Measurements from ENCODE around the gene RBM20. TPM values are rescaled to one million over a fixed set of nuclear protein-coding genes. Genes with fewer than 3 reads are reported as not detected.

RBM20 gene
- total RNA-seq, 4 donors from 2014 or later: 7.4 to 18.4 (median 10.2) TPM

- Histone ChIP-seq H3K27ac (peak overlapping the region in 1 of 4 donors; percentile 10), H3K4me3 (no peak overlapping the region), H3K4me1 (peaks cover 3 to 9% of the 10 kb centered on the region in 2 donors), H3K27me3 (no peaks in the 10 kb centered on the region), H3K9me3 (no peaks in the 10 kb centered on the region), H3K36me3 (peaks cover 0 to 33% of the 10 kb centered on the region in 2 donors)
- DNase-seq: no peak
- in situ Hi-C loops (cut with MboI; ENCODE audit: low sequenced_read_pairs in 4 of 4): loop anchor here in 3 of 4 donors (5.0 to 10.0 kb wide), 4 partner anchors 72 to 100 kb away; partner anchors contain the start of gene PDCD4 (in 1 of the 3)
- no peak for TF ChIP-seq POLR2A (IDR thresholded peaks at IDR 0.05)
- TF ChIP-seq, protein P1, sequence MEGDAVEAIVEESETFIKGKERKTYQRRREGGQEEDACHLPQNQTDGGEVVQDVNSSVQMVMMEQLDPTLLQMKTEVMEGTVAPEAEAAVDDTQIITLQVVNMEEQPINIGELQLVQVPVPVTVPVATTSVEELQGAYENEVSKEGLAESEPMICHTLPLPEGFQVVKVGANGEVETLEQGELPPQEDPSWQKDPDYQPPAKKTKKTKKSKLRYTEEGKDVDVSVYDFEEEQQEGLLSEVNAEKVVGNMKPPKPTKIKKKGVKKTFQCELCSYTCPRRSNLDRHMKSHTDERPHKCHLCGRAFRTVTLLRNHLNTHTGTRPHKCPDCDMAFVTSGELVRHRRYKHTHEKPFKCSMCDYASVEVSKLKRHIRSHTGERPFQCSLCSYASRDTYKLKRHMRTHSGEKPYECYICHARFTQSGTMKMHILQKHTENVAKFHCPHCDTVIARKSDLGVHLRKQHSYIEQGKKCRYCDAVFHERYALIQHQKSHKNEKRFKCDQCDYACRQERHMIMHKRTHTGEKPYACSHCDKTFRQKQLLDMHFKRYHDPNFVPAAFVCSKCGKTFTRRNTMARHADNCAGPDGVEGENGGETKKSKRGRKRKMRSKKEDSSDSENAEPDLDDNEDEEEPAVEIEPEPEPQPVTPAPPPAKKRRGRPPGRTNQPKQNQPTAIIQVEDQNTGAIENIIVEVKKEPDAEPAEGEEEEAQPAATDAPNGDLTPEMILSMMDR (IDR thresholded peaks at IDR 0.05 in 4 of 5, conservative IDR thresholded peaks at IDR 0.05 in 1 of 5): no peak
- intact Hi-C loops (cut with DNase I; ENCODE audit: low total_unique reads): no loop called here
- ATAC-seq: peak; percentile 51 to 66
These were observed 158.6 kb downstream of the RBM20 start for GRCh38 chr10:110802551-110803238.

GRCh38 chr10:110803239-110803749 lies 159.2 kb downstream of the RBM20 start:
- Histone ChIP-seq H3K27me3 (no peaks in the 10 kb centered on the region), H3K4me3 (no peak overlapping the region), H3K27ac (peak overlapping the region in 1 of 4 donors; percentile 10), H3K9me3 (no peaks in the 10 kb centered on the region), H3K4me1 (peaks cover 3 to 9% of the 10 kb centered on the region in 2 donors), H3K36me3 (peaks cover 0 to 27% of the 10 kb centered on the region in 2 donors)
- DNase-seq (no peak), ATAC-seq (no peak)
- intact Hi-C loops (cut with DNase I; ENCODE audit: low total_unique reads): no loop called here
- in situ Hi-C loops (cut with MboI; ENCODE audit: low sequenced_read_pairs in 4 of 4): loop anchor here in 3 of 4 donors (5.0 to 10.0 kb wide), 4 partner anchors 72 to 99 kb away; partner anchors contain the start of gene PDCD4 (in 1 of the 3)
- no peak for TF ChIP-seq POLR2A (IDR thresholded peaks at IDR 0.05)
- TF ChIP-seq, protein P1 (IDR thresholded peaks at IDR 0.05 in 4 of 5, conservative IDR thresholded peaks at IDR 0.05 in 1 of 5): no peak

DNA sequence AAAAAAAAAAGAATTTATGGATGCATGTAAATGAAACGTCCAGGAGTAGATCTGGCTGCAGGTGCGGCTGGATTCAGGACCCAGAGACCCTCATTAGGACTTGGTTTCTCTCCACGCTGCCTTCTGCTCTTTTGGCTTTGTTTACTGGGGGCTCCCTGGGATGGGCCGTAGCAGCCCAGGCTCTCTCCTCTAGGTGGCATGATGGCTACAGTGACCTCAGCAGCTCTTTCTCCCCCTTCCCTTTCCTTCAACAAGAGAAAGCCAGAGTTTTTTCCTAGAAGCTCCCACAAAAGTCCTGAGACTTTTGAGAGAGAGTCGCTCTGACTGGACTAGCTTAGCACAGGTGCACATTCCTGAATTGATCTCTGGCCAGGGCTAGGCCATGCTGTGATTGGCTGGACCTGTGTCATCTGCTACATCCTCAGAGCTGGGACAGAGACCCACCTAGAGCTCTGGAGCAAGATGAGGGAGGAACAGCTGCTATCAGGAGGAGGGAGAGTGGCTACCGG lies 159.7 kb downstream of the RBM20 start:
- DNase-seq: no peak
- intact Hi-C loops (cut with DNase I; ENCODE audit: low total_unique reads) (loop anchor here (1.0 kb wide), 1 partner anchor 89 kb away; no protein-coding TSS in a partner anchor), in situ Hi-C loops (cut with MboI; ENCODE audit: low sequenced_read_pairs in 4 of 4) (loop anchor here in 3 of 4 donors (5.0 to 10.0 kb wide), 4 partner anchors 71 to 98 kb away; partner anchors contain the start of gene PDCD4 (in 1 of the 3))

GRCh38 chr10:110804376-110804775 lies 160.2 kb downstream of the RBM20 start:
- Histone ChIP-seq H3K27me3 (no peaks in the 10 kb centered on the region), H3K36me3 (peaks cover 0 to 16% of the 10 kb centered on the region in 2 donors), H3K9me3 (no peaks in the 10 kb centered on the region), H3K27ac (peak overlapping the region in 1 of 4 donors; percentile 29), H3K4me3 (no peak overlapping the region), H3K4me1 (peaks cover 3 to 9% of the 10 kb centered on the region in 2 donors)
- ATAC-seq (no peak), DNase-seq (no peak)
- intact Hi-C loops (cut with DNase I; ENCODE audit: low total_unique reads): loop anchor here (1.0 kb wide), 1 partner anchor 89 kb away; no protein-coding TSS in a partner anchor
- in situ Hi-C loops (cut with MboI; ENCODE audit: low sequenced_read_pairs in 4 of 4): loop anchor here in 3 of 4 donors (5.0 to 10.0 kb wide), 4 partner anchors 70 to 98 kb away; partner anchors contain the start of gene PDCD4 (in 1 of the 3)
- no peak for TF ChIP-seq POLR2A (IDR thresholded peaks at IDR 0.05)
- TF ChIP-seq, protein P1 (IDR thresholded peaks at IDR 0.05 in 4 of 5, conservative IDR thresholded peaks at IDR 0.05 in 1 of 5): no peak

More for the DNA sequence above, 159.7 kb downstream of the RBM20 start:
- TF ChIP-seq POLR2A (IDR thresholded peaks at IDR 0.05): no peak
- TF ChIP-seq, protein P1 (IDR thresholded peaks at IDR 0.05 in 4 of 5, conservative IDR thresholded peaks at IDR 0.05 in 1 of 5): peak; percentile 36 to 60 (median 49)
- ATAC-seq: peak; percentile 41 to 54
- no peaks in the 10 kb centered on the region for H3K27me3 ChIP-seq
- H3K4me3 ChIP-seq: no peak overlapping the region
- peaks cover 3 to 9% of the 10 kb centered on the region in 2 donors for H3K4me1 ChIP-seq
- H3K9me3 ChIP-seq: no peaks in the 10 kb centered on the region
- peaks cover 0 to 21% of the 10 kb centered on the region in 2 donors for H3K36me3 ChIP-seq
- H3K27ac ChIP-seq: no peak overlapping the region
